Mammary epithelial cell (primary cell): ENCODE results near the gene RARA.

ENCODE experiments used
- CTCF ChIP-seq, 2 donors: IDR thresholded peaks in 1 of 2; conservative IDR thresholded peaks in 1 of 2; 2 replicates each; pipeline ENCODE4 v1.5.1; 2011 to 2012; ENCODE audit warnings: inconsistent platforms in 2 of 2, low read length in 2 of 2, mild to moderate bottlenecking in 2 of 2, control low read depth in 1 of 2, low read depth in 1 of 2; ENCODE audit not compliant: insufficient read depth in 1 of 2; ENCODE audit errors: extremely low read depth in 1 of 2
- EZH2 ChIP-seq: IDR thresholded peaks from 2 replicates; pipeline ENCODE4 v1.6.1; 2012; ENCODE audit warnings: low read length, inconsistent platforms, borderline replicate concordance

GRCh38 chr17:40266882-40267281 lies 42.1 kb upstream of the RARA start:
- TF ChIP-seq CTCF (conservative IDR thresholded peaks at IDR 0.05 in 1 of 2, IDR thresholded peaks at IDR 0.05 in 1 of 2; ENCODE audit: extremely low read depth in 1 of 2, insufficient read depth in 1 of 2, low read depth in 1 of 2, low read length in 2 of 2) (no peak), EZH2 (no peak)
